Gastroesophageal sphincter (tissue), 3 donors: ENCODE results near the gene CCDC194.
A peak's percentile ranks its signal among the peaks of the same experiment; 100 is the strongest.

Source experiments
- POLR2A ChIP-seq, 2 donors: fragments of 450-650 bp; IDR thresholded peaks; one replicate each; pipeline ENCODE4 v1.6.1; 2017; ENCODE audit warnings: antibody characterized with exemption in 2 of 2, mild to moderate bottlenecking in 2 of 2, moderate library complexity in 1 of 2
- POLR2AphosphoS5 ChIP-seq: sonication (generic); formaldehyde crosslinking; IDR thresholded peaks from one replicate; pipeline ENCODE4 v1.6.1; 2017; ENCODE audit warnings: antibody characterized with exemption
- TF ChIP-seq, protein P1 (sequence below), 4 experiments: fragments of 200-600 bp in 2 of 4; fragments of 450-650 bp in 2 of 4; sonication (generic) in 1 of 4; IDR thresholded peaks; one replicate each; pipeline ENCODE4 v1.5.1; 2017 to 2019; ENCODE audit warnings: antibody characterized with exemption in 4 of 4, mild to moderate bottlenecking in 2 of 4, moderate library complexity in 2 of 4

- TF ChIP-seq, protein P1, sequence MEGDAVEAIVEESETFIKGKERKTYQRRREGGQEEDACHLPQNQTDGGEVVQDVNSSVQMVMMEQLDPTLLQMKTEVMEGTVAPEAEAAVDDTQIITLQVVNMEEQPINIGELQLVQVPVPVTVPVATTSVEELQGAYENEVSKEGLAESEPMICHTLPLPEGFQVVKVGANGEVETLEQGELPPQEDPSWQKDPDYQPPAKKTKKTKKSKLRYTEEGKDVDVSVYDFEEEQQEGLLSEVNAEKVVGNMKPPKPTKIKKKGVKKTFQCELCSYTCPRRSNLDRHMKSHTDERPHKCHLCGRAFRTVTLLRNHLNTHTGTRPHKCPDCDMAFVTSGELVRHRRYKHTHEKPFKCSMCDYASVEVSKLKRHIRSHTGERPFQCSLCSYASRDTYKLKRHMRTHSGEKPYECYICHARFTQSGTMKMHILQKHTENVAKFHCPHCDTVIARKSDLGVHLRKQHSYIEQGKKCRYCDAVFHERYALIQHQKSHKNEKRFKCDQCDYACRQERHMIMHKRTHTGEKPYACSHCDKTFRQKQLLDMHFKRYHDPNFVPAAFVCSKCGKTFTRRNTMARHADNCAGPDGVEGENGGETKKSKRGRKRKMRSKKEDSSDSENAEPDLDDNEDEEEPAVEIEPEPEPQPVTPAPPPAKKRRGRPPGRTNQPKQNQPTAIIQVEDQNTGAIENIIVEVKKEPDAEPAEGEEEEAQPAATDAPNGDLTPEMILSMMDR (IDR thresholded peaks at IDR 0.05) = peak; percentile 27 to 85 (median 73)
- TF ChIP-seq POLR2AphosphoS5 (no peak), POLR2A (IDR thresholded peaks at IDR 0.05) (no peak)
Observed at GRCh38 chr19:17390665-17391370, 3.2 kb downstream of the CCDC194 start.
